ENCODE results near the gene CYP3A5. TPM values are rescaled to one million over a fixed set of nuclear protein-coding genes. Genes with fewer than 3 reads are reported as not detected.

The CYP3A5 gene
- total RNA-seq, 1 experiment from 2014 or later = not detected

GRCh38 chr7:99599836-99600235 lies 80.0 kb downstream of the CYP3A5 start:
- H3K14ac ChIP-seq (ENCODE audit: insufficient read depth, low read length) = no peak overlapping the region
- H3K4me3 Mint-ChIP-seq = no peak overlapping the region
- peaks cover 2% of the 10 kb centered on the region; the same call in 1 of the 2 replicates for H3K27me3 Mint-ChIP-seq (ENCODE audit: low read depth)
- no peak overlapping the region for H2BK12ac ChIP-seq (ENCODE audit: insufficient read length, low read depth, low read length)
- no peaks in the 10 kb centered on the region for H3K9me3 Mint-ChIP-seq
- H3K4me1 ChIP-seq (ENCODE audit: insufficient read depth, low read length) = no peaks in the 10 kb centered on the region
- no peaks in the 10 kb centered on the region for H4K20me1 ChIP-seq (ENCODE audit: control insufficient read depth, insufficient read depth, insufficient read length)
- no peak overlapping the region for H3K9ac ChIP-seq (ENCODE audit: extremely low read depth, insufficient read length, low read length)
- H3K27me3 ChIP-seq (ENCODE audit: insufficient read depth, low read length) = no peaks in the 10 kb centered on the region
- H3K23ac ChIP-seq (ENCODE audit: insufficient read length, low read depth, low read length) = no peak overlapping the region
- no peak overlapping the region for H3K56ac ChIP-seq (ENCODE audit: insufficient read length, low read depth, low read length)
- no peak overlapping the region for H2BK5ac ChIP-seq (ENCODE audit: insufficient read length, low read length)
- H3K27ac Mint-ChIP-seq = no peak overlapping the region
- H4K5ac ChIP-seq (ENCODE audit: insufficient read length, low read depth, low read length) = no peak overlapping the region
- H3K9me3 ChIP-seq (ENCODE audit: control insufficient read depth, low read depth, low read length) = no peaks in the 10 kb centered on the region
- H3K23me2 ChIP-seq (ENCODE audit: insufficient read length, low read depth, low read length, poor library complexity, severe bottlenecking) = no peaks in the 10 kb centered on the region
- H3T11ph ChIP-seq (ENCODE audit: low read length) = no peak overlapping the region
- no peak overlapping the region for H2AK5ac ChIP-seq (ENCODE audit: insufficient read length, low read length)
- H3K4me1 Mint-ChIP-seq = 0 out of 4 replicates have a peak, but pooled peaks cover 0 to 4% of the 10 kb centered on the region in 2 experiments
- H2AFZ ChIP-seq (ENCODE audit: low read length) = no peak overlapping the region
- H2BK15ac ChIP-seq (ENCODE audit: low read depth, low read length) = no peak overlapping the region
- H4K8ac ChIP-seq (replicated peaks; ENCODE audit: insufficient read length, low read depth, low read length) = no peak overlapping the region
- H3K4ac ChIP-seq (ENCODE audit: low read depth, low read length) = no peak overlapping the region
- no peaks in the 10 kb centered on the region for H3K36me3 Mint-ChIP-seq (ENCODE audit: insufficient read depth in 1 of 3, low read depth in 3 of 3)
- no peak for TF ChIP-seq CTCF (conservative IDR thresholded peaks at IDR 0.05)
- no peaks in the 10 kb centered on the region for H3K79me1 ChIP-seq (ENCODE audit: insufficient read depth, low read depth, low read length, poor library complexity, severe bottlenecking)
- no peak overlapping the region for H2BK120ac ChIP-seq (ENCODE audit: low read depth, low read length, poor library complexity, severe bottlenecking)
- no peak for DNase-seq
- H2BK20ac ChIP-seq (ENCODE audit: low read depth, low read length, poor library complexity, severe bottlenecking) = no peak overlapping the region
- H3K27ac ChIP-seq (ENCODE audit: insufficient read length, low read depth, low read length) = no peak overlapping the region
- WGBS (ENCODE audit: extremely low coverage, insufficient read length, low lambda C conversion rate) = no CpG with 5 or more reads among the region's 4 CpGs
- no peak overlapping the region for H3K18ac ChIP-seq (ENCODE audit: insufficient read length, low read depth, low read length)
- no peak overlapping the region for H3K4me2 ChIP-seq (ENCODE audit: insufficient read depth, insufficient read length, low read length)
- H3K79me2 ChIP-seq (ENCODE audit: insufficient read depth, low read length) = no peaks in the 10 kb centered on the region
- H4K91ac ChIP-seq (ENCODE audit: insufficient read length, low read depth, low read length) = no peak overlapping the region

Other genes with a start within 250 kb of the CYP3A5 start
- 12.8 and 14.1 TPM in 2 replicates for gene PTCD1, start 241.2 kb downstream of the CYP3A5 start, total RNA-seq (2021)
- gene CPSF4, start 241.1 kb downstream of the CYP3A5 start, total RNA-seq (2021) = 96.2 and 98.2 TPM in 2 replicates
- 504 and 516 TPM in 2 replicates for gene ATP5MF, start 213.8 kb downstream of the CYP3A5 start, total RNA-seq (2021)
- gene ZNF789, start 207.1 kb downstream of the CYP3A5 start, total RNA-seq (2021) = 14.0 and 15.1 TPM in 2 replicates
- gene ZNF394, start 179.7 kb downstream of the CYP3A5 start, total RNA-seq (2021) = 24.2 and 24.7 TPM in 2 replicates
- 16.6 and 17.3 TPM in 2 replicates for gene ZKSCAN5, start 175.3 kb downstream of the CYP3A5 start, total RNA-seq (2021)
- 7.8 and 8.7 TPM in 2 replicates for gene FAM200A, start 127.9 kb downstream of the CYP3A5 start, total RNA-seq (2021)
- 48.8 and 49.2 TPM in 2 replicates for gene ZNF655, start 121.4 kb downstream of the CYP3A5 start, total RNA-seq (2021)
- gene TMEM225B, start 81.7 kb downstream of the CYP3A5 start, total RNA-seq (2021) = 0.44 TPM in 1 of 2 replicates, not detected in the other
- 21.3 and 21.5 TPM in 2 replicates for gene ZSCAN25, start 63.0 kb downstream of the CYP3A5 start, total RNA-seq (2021)
- not detected in 2 replicates for gene CYP3A7, start 55.2 kb upstream of the CYP3A5 start, total RNA-seq (2021)
- not detected in 2 replicates for gene CYP3A4, start 104.2 kb upstream of the CYP3A5 start, total RNA-seq (2021)
- gene CYP3A43, start 148.0 kb upstream of the CYP3A5 start, total RNA-seq (2021) = not detected in 2 replicates
- not detected in 2 replicates for gene OR2AE1, start 197.0 kb upstream of the CYP3A5 start, total RNA-seq (2021)
- 6.9 and 7.3 TPM in 2 replicates for gene TRIM4, start 239.5 kb upstream of the CYP3A5 start, total RNA-seq (2021)
- gene GJC3, start 249.6 kb upstream of the CYP3A5 start, total RNA-seq (2021) = 1.4 and 2.3 TPM in 2 replicates